Fibroblast of villous mesenchyme (primary cell): ENCODE results near the gene RFFL. TPM values are rescaled to one million over a fixed set of nuclear protein-coding genes. Genes with fewer than 3 reads are reported as not detected.

Source experiments
- DNase-seq: peaks from one replicate; pipeline ENCODE4 v3.0.0-alpha.2; 2010; ENCODE audit warnings: low read depth
- H3K4me3 ChIP-seq: 2 replicates; pipeline ENCODE4 v1.5.1; 2011; ENCODE audit warnings: low read depth, mild to moderate bottlenecking, low read length
- CTCF ChIP-seq: IDR thresholded peaks from 2 replicates; pipeline ENCODE4 v1.5.1; 2012; ENCODE audit warnings: low read depth, mild to moderate bottlenecking, low read length; ENCODE audit not compliant: insufficient read depth
- total RNA-seq: library from RNA; depleted of rRNA; stranded (reverse); fragments of >200 nt; gene quantifications from 2 replicates; pipeline ENCODE4 v1.2.3, GENCODE V29; 2012

Gene RFFL
- total RNA-seq, 1 donor, result 15.1 TPM

DNA sequence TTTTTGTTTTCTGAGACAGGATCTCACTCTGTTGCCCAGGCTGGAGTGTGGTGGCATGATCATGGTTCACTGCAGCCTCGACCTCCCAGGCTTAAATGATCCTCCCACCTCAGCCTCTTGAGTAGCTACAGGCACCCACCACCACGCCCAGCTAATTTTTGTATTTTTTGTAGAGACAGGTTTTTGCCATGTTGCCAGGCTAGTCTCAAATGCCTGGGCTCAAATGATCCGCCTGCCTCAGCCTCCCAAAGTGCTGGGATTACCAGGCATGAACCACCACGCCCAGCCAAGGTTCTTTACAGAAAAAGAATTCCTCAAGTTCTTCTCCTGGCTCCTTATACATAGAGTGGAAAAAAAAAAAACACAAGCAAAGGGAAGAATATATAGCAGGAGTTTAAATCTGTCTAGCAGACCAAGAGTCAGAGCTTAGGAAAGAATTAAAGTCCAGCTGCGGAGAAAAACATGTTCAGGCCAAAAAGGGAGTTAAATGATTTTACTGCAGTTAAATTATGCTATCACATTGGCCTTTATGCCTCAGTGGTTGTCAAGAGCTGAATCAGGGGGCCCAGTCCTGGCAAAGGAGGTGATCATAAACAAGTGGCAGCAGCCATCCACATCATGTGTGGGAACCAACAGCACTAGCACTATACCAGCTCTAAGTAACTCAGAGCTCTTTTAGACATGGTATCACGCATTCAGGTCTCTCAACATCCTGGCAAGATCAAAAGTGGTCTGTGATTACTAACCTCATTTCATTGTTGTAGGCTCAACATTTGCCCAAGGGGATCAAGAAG lies 43.9 kb downstream of the RFFL start:
- TF ChIP-seq CTCF, result no peak
- H3K4me3 ChIP-seq, result no peak overlapping the region
- no peak for DNase-seq

GRCh38 chr17:35018814-35019213 lies 44.7 kb downstream of the RFFL start:
- no peak overlapping the region for H3K4me3 ChIP-seq
- no peak for DNase-seq
- TF ChIP-seq CTCF, result no peak

DNA sequence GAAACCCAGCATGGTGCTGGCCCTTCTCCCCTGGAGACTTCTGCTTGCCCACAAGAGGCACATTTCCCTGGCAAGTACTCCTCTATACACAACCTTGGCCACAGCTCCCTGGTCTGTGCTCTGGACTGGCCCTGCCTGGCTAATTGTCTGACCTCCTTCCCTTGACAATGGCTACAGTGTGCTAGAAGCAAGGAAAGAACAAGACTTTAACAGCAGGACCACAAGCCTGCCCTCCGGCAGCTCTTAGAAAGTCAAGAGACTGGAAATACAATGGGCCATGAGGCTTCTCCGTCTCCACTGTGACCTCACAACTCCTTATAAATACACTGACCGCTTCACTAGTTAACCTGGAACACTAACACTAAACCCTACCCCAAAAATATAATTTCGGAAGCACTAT lies 46.5 kb downstream of the RFFL start:
- H3K4me3 ChIP-seq, result no peak overlapping the region
- DNase-seq, result no peak
- no peak for TF ChIP-seq CTCF

GRCh38 chr17:35016369-35016768 lies 47.1 kb downstream of the RFFL start:
- no peak overlapping the region for H3K4me3 ChIP-seq
- DNase-seq, result no peak
- TF ChIP-seq CTCF, result no peak

GRCh38 chr17:35011671-35012216 lies 51.8 kb downstream of the RFFL start:
- DNase-seq, result no peak
- no peak for TF ChIP-seq CTCF
- H3K4me3 ChIP-seq, result no peak overlapping the region

- no peak overlapping the region for H3K4me3 ChIP-seq
- TF ChIP-seq CTCF, result no peak
- no peak for DNase-seq
Observed at GRCh38 chr17:35010093-35010492, 53.4 kb downstream of the RFFL start.
